ENCODE measurements around the gene CDT1. TPM values are rescaled to one million over a fixed set of nuclear protein-coding genes. Genes with fewer than 3 reads are reported as not detected.

The CDT1 gene
- total RNA-seq, 1 donor from 2014 or later, result 10.8 TPM

DNA sequence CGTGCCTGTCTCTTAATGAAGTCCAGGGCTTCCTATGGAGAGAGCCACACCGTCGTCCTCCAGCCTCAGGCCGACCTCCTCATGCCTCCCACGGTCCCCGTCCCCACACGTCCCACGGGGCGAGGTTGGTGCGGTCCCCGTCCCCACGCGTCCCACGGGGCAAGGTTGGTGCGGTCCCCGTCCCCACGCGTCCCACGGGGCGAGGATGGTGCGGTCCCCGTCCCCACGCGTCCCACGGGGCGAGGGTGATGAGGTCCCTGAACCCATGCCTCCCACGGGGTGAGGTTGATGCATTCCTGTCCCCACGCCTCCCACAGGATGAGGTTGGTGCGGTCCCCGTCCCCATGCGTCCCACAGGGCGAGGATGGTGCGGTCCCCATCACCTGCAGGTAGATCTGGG, 32.2 kb downstream of the CDT1 start:
- Histone ChIP-seq H3K27ac (no peak overlapping the region), H3K36me3 (peaks cover 0 to 22% of the 10 kb centered on the region in 2 donors)

DNA sequence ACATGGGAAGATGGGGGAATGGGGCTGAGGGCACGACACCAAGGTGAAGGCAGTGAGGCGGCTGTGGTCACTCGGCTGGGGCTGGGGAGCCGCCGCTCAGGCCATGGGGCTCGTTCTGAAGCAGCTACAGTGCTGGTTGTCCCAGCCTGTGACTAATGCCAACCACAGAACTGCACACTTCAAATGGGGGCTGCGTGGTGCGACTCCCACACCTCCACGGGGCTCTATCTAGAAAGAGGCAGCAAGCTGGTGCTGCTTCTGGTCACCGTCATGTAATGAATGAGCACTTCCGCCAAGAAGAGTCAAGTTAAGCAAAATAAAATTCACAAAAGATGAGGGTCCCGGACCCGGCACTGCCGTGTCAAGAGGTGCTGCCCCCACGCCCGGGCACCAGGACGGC, 33.2 kb downstream of the CDT1 start:
- no peak overlapping the region for H3K4me3 ChIP-seq
- intact Hi-C loops (cut with DNase I), result no loop called here
- no peak for TF ChIP-seq POLR2A (IDR thresholded peaks at IDR 0.05)
- TF ChIP-seq, protein P1, sequence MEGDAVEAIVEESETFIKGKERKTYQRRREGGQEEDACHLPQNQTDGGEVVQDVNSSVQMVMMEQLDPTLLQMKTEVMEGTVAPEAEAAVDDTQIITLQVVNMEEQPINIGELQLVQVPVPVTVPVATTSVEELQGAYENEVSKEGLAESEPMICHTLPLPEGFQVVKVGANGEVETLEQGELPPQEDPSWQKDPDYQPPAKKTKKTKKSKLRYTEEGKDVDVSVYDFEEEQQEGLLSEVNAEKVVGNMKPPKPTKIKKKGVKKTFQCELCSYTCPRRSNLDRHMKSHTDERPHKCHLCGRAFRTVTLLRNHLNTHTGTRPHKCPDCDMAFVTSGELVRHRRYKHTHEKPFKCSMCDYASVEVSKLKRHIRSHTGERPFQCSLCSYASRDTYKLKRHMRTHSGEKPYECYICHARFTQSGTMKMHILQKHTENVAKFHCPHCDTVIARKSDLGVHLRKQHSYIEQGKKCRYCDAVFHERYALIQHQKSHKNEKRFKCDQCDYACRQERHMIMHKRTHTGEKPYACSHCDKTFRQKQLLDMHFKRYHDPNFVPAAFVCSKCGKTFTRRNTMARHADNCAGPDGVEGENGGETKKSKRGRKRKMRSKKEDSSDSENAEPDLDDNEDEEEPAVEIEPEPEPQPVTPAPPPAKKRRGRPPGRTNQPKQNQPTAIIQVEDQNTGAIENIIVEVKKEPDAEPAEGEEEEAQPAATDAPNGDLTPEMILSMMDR (IDR thresholded peaks at IDR 0.05), result no peak
- no peak for TF ChIP-seq POLR2AphosphoS5 (IDR thresholded peaks at IDR 0.05; ENCODE audit: insufficient read depth in 1 of 2, low read depth in 1 of 2)
- no peak overlapping the region for H3K27ac ChIP-seq
- no peaks in the 10 kb centered on the region for H3K9me3 ChIP-seq
- H3K4me1 ChIP-seq, result no peaks in the 10 kb centered on the region
- H3K36me3 ChIP-seq, result peaks cover 0 to 24% of the 10 kb centered on the region in 2 donors
- H3K27me3 ChIP-seq, result no peaks in the 10 kb centered on the region
- DNase-seq (ENCODE audit: extremely low spot score in 2 of 2), result no peak

More for the DNA sequence above, 32.2 kb downstream of the CDT1 start:
- no peaks in the 10 kb centered on the region for H3K9me3 ChIP-seq
- H3K4me3 ChIP-seq, result no peak overlapping the region
- no peaks in the 10 kb centered on the region for H3K4me1 ChIP-seq
- H3K27me3 ChIP-seq, result no peaks in the 10 kb centered on the region
- TF ChIP-seq, protein P1 (IDR thresholded peaks at IDR 0.05), result no peak
- TF ChIP-seq POLR2AphosphoS5 (IDR thresholded peaks at IDR 0.05; ENCODE audit: insufficient read depth in 1 of 2, low read depth in 1 of 2) (no peak), POLR2A (IDR thresholded peaks at IDR 0.05) (no peak)
- DNase-seq (ENCODE audit: extremely low spot score in 2 of 2), result no peak
- intact Hi-C loops (cut with DNase I), result no loop called here

DNA sequence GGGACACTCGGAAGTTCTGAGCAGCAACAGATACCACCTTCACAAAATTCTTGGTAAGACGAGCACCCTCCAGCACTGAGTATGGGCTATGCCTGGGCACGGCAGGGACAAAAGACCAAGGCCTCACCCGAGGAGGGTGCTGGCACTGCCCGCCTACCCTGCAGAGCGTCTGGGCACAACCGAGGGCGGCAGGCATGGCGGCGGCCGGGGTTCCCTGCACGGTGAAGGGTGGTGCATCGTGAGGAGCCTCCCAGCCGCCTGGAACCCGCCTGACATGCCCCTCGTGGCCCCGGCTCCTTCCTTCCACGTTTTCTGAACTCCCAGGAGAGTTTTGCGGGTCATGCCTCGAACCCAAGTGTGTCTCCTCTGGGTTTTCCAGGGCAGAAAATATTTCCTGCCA, 34.2 kb downstream of the CDT1 start:
- H3K27ac ChIP-seq, result no peak overlapping the region
- H3K4me3 ChIP-seq, result no peak overlapping the region
- TF ChIP-seq, protein P1 (IDR thresholded peaks at IDR 0.05), result no peak
- TF ChIP-seq POLR2A (IDR thresholded peaks at IDR 0.05) (no peak), POLR2AphosphoS5 (IDR thresholded peaks at IDR 0.05; ENCODE audit: insufficient read depth in 1 of 2, low read depth in 1 of 2) (no peak)
- DNase-seq (ENCODE audit: extremely low spot score in 2 of 2), result no peak
- H3K4me1 ChIP-seq, result no peaks in the 10 kb centered on the region
- H3K9me3 ChIP-seq, result no peaks in the 10 kb centered on the region
- H3K27me3 ChIP-seq, result no peaks in the 10 kb centered on the region
- peaks cover 0 to 24% of the 10 kb centered on the region in 2 donors for H3K36me3 ChIP-seq
- intact Hi-C loops (cut with DNase I), result no loop called here

DNA sequence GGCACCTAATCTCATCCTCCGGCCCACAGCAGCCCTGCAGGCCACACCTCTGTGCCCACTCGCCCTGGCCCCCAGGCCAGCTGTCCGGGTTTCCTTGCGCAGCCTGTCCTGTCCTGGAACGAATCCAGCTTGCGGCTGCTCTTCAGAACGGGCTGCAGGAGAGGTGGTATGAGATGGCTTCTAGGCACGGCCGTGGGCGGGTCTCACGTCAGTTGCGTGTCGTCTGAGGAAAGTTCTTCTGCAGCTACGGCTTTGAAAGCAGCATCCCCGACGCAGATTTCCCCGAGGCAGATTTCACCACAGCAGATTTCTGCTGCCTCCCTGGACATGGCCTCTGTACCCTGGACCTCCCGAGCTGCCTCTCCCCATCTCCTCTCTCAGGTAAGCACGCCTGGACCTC, 35.0 kb downstream of the CDT1 start:
- no peaks in the 10 kb centered on the region for H3K27me3 ChIP-seq
- no peak for TF ChIP-seq POLR2A (IDR thresholded peaks at IDR 0.05)
- TF ChIP-seq, protein P1 (IDR thresholded peaks at IDR 0.05), result no peak
- no peak for TF ChIP-seq POLR2AphosphoS5 (IDR thresholded peaks at IDR 0.05; ENCODE audit: insufficient read depth in 1 of 2, low read depth in 1 of 2)
- no peak overlapping the region for H3K27ac ChIP-seq
- H3K4me1 ChIP-seq, result no peaks in the 10 kb centered on the region
- no peak for DNase-seq (ENCODE audit: extremely low spot score in 2 of 2)
- H3K36me3 ChIP-seq, result peaks cover 0 to 24% of the 10 kb centered on the region in 2 donors
- no peaks in the 10 kb centered on the region for H3K9me3 ChIP-seq
- intact Hi-C loops (cut with DNase I), result no loop called here
- H3K4me3 ChIP-seq, result no peak overlapping the region

DNA sequence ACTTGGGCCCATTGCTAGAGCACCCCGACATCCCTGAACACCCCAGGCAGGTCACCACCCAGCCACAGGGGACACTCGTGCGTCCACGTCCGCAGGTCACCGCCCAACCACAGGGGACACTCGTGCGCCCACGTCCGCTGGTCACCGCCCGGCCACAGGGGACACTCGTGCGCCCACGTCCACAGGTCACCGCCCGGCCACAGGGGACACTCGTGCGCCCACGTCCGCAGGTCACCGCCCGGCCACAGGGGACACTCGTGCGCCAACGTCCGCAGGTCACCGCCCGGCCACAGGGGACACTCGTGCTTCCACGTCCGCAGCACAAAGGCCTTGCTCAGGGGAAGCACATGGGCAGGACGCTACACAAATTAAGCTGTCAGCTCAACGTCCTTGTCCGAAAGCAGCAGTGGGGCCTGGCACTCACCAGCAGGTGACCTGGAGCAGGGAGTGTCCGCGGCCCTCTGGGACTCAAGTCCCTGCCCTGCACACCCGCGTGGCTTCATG, 35.5 kb downstream of the CDT1 start:
- TF ChIP-seq, protein P1 (IDR thresholded peaks at IDR 0.05), result no peak
- Histone ChIP-seq H3K36me3 (peaks cover 0 to 24% of the 10 kb centered on the region in 2 donors), H3K27ac (no peak overlapping the region), H3K4me3 (no peak overlapping the region), H3K4me1 (no peaks in the 10 kb centered on the region), H3K27me3 (no peaks in the 10 kb centered on the region), H3K9me3 (no peaks in the 10 kb centered on the region)
- no peak for DNase-seq (ENCODE audit: extremely low spot score in 2 of 2)
- intact Hi-C loops (cut with DNase I), result no loop called here

Data from vagina (tissue), 2 donors.